Stimulated activated CD4-positive, alpha-beta T cell treated with anti-CD3 and anti-CD28 coated beads, Interleukin-4, amount 100 ng/mL, for 4 hours (primary cell): ENCODE data around the gene RAD23A.
"Not testable (repeated sequence)": the region's sequence is repeated elsewhere in the genome, so short reads cannot be mapped to it uniquely, and the experiment has no call there.

ENCODE experiments used
- DNase-seq, 2 experiments: peaks; one replicate each; pipeline ENCODE4 v3.0.0-alpha.2; 2020

RAD23A gene

GRCh38 chr19:12937927-12938778, 7.5 kb upstream of the RAD23A start, which contains the start of gene CALR:
Gene CALR, plus strand, starts transcription at chr19:12938609. Its CDS starts 71 bp downstream, at chr19:12938680.
- peak; percentile 97 to 99 for DNase-seq

- peak; percentile 40 to 42 for DNase-seq
Observed at GRCh38 chr19:12938779-12939601, 6.7 kb upstream of the RAD23A start.

- no peak for DNase-seq
Observed at GRCh38 chr19:12939975-12940423, 5.7 kb upstream of the RAD23A start.

DNA sequence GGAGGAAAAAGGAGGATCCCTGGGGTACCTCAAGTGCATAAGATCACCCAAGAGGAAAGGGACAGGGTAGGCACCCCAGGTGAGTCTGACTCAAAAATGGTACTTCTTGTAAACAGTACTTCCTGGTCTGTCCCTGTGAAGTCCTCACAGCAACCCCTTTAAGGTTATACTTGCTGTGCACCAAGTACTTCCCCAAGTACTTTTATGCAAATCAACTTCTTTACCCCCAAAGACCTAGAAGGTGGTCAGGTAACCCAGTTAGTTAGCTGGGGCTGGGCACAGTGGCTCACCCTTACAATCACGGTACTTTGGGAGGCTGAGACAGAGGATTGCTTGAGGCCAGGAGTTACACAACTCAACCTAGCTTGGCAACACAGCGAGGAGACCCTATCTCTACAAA, 4.8 kb upstream of the RAD23A start:
- DNase-seq: no peak

- DNase-seq: no peak
Observed at GRCh38 chr19:12943437-12944044, 2.1 kb upstream of the RAD23A start.

- DNase-seq: no peak
Observed at GRCh38 chr19:12944104-12944674, 1.5 kb upstream of the RAD23A start.

- peak; percentile 40 to 57 for DNase-seq
Observed at GRCh38 chr19:12946092-12946721, 545 bp downstream of the RAD23A start.

- no peak for DNase-seq
Observed at GRCh38 chr19:12946731-12947496, 1.3 kb downstream of the RAD23A start.

DNA sequence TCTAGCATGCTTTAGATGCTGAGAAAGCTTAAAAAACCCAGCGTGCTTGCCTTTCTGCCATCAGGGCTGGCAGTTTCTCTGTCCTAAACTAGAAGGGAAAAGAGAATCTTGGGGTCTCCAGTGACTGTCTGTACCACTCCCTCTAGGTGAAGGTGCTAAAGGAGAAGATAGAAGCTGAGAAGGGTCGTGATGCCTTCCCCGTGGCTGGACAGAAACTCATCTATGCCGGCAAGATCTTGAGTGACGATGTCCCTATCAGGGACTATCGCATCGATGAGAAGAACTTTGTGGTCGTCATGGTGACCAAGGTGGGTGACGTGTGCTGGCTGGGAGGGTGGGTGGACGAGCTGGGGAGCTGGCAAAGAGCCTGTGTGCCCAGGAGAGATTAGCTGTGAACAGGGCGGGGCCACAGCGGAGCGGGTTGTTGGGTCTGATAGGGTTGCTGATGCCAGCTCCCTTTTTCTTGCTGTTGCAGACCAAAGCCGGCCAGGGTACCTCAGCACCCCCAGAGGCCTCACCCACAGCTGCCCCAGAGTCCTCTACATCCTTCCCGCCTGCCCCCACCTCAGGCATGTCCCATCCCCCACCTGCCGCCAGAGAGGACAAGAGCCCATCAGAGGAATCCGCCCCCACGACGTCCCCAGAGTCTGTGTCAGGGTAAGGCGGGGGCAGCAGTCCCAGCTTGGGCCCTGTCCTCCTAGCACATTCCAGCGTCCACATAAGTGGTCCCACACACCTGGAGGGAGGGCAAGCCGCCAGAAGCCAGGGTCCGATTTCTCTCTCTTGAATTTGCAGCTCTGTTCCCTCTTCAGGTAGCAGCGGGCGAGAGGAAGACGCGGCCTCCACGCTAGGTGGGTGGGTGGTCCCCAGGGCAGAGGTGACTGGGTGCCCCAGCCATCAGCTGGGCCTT, 2.3 kb downstream of the RAD23A start:
- DNase-seq: no peak

- DNase-seq: no peak
Observed at GRCh38 chr19:12948612-12949362, 3.1 kb downstream of the RAD23A start.

DNA sequence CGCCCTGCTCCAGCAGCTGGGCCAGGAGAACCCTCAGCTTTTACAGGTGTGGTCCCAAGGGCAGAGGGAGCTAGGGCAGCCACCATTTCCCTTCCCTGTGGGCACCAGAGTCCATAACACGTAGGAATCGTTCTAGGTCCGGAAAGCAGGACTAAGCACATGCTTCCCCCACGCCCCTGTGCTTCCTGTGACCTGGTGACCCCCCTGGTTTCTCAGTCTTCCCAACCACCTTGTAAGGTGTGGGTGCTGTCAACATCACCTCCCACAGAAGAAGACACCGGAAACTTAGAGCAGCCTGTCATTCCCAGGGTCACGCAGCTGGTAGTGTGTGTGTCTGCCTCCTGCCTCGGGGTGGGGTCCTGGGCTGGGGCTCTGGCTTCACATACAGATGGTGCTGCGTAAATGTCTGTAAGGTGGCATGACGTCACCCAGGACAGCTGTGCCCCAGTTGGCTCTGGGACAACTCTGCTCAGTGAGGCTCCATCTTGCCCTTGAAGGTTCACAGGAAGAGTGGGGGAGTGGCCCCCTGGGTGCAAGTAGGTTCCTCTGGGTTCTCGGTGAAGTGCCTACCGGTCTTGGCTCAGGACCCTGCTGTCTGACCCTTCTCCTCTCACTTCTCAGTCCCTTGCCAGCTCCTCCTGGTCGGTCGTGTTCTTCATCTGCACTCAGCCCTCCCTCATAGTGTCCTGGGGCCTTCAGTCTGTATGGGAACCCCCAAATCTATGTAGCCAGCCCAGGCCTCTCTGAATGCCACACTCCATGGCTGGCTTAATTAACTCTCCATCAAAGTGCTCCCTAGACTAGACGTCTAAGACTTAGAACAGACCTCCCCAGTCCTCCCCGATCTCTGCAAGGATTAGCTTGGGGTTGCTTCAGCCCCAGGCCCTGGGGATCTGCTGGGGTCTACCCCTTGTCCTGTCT, 4.0 kb downstream of the RAD23A start:
- no peak for DNase-seq

GRCh38 chr19:12952050-12952449, 6.4 kb downstream of the RAD23A start:
- DNase-seq: not testable (repeated sequence)

DNA sequence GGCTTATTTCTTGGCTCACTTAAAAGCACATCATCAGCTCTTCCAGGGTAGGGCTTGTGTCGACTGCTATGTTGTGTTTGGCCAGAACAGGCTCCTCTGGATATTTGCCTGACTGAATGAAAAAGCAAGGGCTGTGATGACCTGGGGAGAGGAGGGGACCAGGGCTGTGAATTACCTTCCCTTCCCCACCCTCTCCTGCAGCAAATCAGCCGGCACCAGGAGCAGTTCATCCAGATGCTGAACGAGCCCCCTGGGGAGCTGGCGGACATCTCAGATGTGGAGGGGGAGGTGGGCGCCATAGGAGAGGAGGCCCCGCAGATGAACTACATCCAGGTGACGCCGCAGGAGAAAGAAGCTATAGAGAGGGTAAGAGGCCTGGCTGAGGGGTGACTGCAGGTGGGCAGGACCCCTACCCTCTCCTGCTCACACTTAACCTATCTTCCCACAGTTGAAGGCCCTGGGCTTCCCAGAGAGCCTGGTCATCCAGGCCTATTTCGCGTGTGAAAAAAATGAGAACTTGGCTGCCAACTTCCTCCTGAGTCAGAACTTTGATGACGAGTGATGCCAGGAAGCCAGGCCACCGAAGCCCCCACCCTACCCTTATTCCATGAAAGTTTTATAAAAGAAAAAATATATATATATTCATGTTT, 7.0 kb downstream of the RAD23A start:
- DNase-seq: no peak

GRCh38 chr19:12953138-12953798, 7.6 kb downstream of the RAD23A start:
- no peak for DNase-seq

DNA sequence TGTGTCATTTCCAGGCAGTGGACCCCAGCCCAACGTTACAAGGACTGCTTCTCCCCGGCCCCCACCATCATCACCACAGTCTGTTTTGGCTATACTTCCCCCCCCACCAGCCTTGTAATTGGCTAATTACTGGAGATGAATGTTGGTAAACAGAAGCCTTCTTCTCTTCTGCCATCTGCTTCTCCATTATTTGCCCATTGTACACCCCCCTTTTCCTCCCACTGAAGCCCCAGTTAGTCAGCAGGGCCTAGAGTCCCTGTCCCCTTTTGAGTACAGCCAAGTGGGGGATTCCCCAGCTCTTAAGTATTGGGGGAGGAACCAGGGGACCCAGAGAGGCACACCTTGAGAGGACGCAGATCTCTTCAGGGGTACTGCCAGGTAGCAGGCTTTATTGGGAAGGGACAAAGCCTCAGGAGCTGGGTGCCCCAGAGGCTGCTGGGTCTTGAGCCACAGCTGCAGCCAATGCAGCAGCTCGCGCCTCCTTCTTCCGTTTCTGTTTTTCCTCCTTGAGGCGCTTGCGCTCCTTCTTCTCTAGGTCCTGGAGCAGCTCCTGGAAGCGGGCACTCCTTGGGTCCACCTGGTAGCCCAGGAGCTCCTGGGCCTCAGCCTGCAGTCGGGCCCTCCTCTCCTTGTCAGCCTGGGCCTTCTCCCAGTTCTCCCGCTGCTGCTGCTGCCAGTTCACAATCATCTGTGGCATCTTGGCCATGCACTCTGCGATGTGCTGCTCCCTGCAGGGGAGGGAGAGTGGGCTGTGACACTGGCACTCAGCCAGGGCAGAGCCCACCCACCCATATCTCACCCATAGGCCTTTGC, 8.3 kb downstream of the RAD23A start:
- DNase-seq: no peak

DNA sequence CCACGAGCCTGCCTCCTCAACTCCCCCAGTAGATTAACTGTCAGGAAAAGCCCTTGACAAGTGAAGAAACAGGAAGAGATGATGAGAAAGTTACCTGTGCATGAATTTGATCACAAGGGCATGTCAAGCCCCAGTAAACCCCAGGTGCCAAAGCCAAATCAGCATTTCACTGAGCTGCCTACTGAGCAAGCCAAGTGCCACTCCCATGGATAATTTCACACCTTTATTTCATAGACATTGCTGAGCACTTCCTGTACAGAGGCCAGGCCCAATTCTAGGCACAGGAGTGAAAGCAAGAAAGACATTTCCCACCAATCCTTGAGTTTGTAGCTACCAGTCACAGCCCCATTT, 8.9 kb downstream of the RAD23A start:
- DNase-seq: no peak

DNA sequence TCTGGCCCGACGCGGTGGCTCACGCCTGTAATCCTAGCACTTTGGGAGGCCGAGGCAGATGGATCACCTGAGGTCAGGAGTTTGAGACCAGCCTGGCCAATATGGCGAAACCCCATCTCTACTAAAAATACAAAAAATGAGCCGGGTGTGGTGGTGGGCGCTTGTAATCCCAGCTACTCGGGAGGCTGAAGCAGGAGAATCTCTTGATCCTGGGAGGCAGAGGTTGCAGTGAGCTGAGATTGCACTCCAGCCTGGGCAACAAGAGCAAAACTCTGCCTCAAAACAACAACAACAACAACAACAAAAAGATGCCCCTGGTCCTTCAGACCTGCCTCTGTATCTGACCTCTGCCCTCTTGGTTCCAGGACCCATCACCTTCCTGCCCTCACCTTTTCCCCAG, 9.9 kb downstream of the RAD23A start:
- DNase-seq: not testable (repeated sequence)
